ENCODE measurements around the gene ADCY5.

Gene ADCY5

DNA sequence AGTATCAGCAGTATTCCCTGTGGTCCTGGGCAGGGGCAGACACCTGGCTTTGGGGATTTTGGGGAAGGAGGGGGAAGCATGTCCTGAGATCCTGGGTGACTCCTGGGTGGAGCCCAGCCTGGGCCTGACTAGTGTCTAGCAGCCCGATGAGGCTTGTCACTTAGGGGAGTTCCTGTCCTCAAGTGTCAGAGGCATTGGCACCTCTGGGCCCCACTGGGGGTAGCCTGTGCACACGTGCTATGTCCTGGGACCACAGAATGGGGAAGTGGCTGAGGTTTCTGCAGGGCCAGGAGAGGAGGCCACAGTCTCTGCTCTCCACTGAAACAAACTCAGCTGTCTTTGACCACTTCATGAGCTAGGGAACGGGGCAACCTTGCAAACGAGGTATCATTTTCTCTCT, 31.5 kb upstream of the ADCY5 start:
- H3K4me1 ChIP-seq (ENCODE audit: control insufficient read depth, insufficient read depth, low read length) = no peaks in the 10 kb centered on the region
- no peaks in the 10 kb centered on the region for H3K36me3 ChIP-seq (ENCODE audit: control insufficient read depth, insufficient read depth, low read length)
- no peak overlapping the region for H3K9ac ChIP-seq (ENCODE audit: low read depth, low read length)
- H3K9me3 ChIP-seq (ENCODE audit: control insufficient read depth, insufficient read depth, low read length) = no peaks in the 10 kb centered on the region
- no peak overlapping the region for H3K4me3 ChIP-seq (ENCODE audit: low read depth, low read length)
- H3K27me3 ChIP-seq (ENCODE audit: control insufficient read depth, insufficient read depth, low read length) = no peaks in the 10 kb centered on the region

DNA sequence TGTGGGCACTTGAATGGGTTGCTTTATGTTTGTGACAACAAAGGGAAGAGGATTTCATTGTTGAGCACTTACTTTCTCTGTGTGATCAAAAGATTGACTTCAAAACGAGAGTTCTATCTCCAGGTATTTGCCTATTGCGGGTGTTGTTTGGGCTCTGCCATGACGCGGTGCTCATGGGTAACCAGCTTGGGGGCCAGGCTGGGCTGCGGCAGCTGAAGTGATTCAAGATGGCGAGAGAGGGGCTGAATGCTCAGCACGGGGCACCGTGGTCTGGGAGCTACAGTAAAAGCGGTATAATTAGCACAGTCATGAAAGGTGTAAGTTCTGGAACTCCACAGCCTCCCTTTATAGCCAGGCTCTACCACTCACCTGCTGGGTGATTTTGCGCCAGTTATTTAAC, 31.0 kb upstream of the ADCY5 start:
- Histone ChIP-seq H3K9ac (ENCODE audit: low read depth, low read length) (no peak overlapping the region), H3K9me3 (ENCODE audit: control insufficient read depth, insufficient read depth, low read length) (no peaks in the 10 kb centered on the region), H3K4me3 (ENCODE audit: low read depth, low read length) (no peak overlapping the region), H3K36me3 (ENCODE audit: control insufficient read depth, insufficient read depth, low read length) (no peaks in the 10 kb centered on the region), H3K4me1 (ENCODE audit: control insufficient read depth, insufficient read depth, low read length) (no peaks in the 10 kb centered on the region), H3K27me3 (ENCODE audit: control insufficient read depth, insufficient read depth, low read length) (no peaks in the 10 kb centered on the region)

- H3K36me3 ChIP-seq (ENCODE audit: control insufficient read depth, insufficient read depth, low read length) = no peaks in the 10 kb centered on the region
- H3K4me3 ChIP-seq (ENCODE audit: low read depth, low read length) = no peak overlapping the region
- no peaks in the 10 kb centered on the region for H3K4me1 ChIP-seq (ENCODE audit: control insufficient read depth, insufficient read depth, low read length)
- H3K9ac ChIP-seq (ENCODE audit: low read depth, low read length) = no peak overlapping the region
- H3K27me3 ChIP-seq (ENCODE audit: control insufficient read depth, insufficient read depth, low read length) = no peaks in the 10 kb centered on the region
- H3K9me3 ChIP-seq (ENCODE audit: control insufficient read depth, insufficient read depth, low read length) = no peaks in the 10 kb centered on the region
Measured at GRCh38 chr3:123478314-123478713, 29.4 kb upstream of the ADCY5 start.

DNA sequence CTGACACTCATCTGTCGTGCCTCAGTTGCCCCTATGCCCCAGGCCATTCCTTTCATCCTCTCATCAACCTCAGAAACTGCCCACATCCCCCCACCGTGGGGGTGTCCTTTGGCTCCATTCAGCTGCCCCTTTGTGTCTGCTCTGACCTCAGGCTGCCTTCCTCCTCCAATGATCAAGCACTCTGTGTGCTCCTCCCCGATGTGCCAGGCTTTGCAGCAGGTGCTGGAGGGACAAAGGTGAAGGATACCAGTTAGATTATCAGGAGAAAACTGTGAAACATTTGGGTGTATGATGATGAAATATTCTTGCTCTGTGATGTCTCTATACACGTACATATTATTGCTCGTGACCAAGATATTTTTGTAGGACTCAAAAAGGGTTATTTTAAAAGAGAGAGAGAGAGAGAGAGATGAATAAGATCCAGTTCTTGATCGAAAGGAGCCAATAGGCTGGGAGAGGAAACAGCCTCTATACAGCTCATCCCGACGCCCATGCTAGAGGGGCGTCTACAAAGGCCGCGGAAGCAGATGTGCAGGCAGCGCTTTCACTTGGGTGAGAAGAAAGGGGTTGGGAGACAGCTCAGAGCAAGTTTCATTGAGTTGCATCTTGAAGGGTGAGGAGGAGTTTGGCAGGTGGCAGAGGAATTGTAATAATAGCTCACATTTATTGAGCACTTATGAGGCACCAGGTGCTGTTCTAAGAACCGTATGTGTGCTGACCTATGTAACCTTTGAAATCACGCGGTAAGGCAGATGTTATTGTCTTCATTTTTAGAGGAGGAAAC, 28.3 kb upstream of the ADCY5 start:
- no peaks in the 10 kb centered on the region for H3K4me1 ChIP-seq (ENCODE audit: control insufficient read depth, insufficient read depth, low read length)
- no peak overlapping the region for H3K9ac ChIP-seq (ENCODE audit: low read depth, low read length)
- no peaks in the 10 kb centered on the region for H3K9me3 ChIP-seq (ENCODE audit: control insufficient read depth, insufficient read depth, low read length)
- no peaks in the 10 kb centered on the region for H3K36me3 ChIP-seq (ENCODE audit: control insufficient read depth, insufficient read depth, low read length)
- no peak overlapping the region for H3K4me3 ChIP-seq (ENCODE audit: low read depth, low read length)
- no peaks in the 10 kb centered on the region for H3K27me3 ChIP-seq (ENCODE audit: control insufficient read depth, insufficient read depth, low read length)

DNA sequence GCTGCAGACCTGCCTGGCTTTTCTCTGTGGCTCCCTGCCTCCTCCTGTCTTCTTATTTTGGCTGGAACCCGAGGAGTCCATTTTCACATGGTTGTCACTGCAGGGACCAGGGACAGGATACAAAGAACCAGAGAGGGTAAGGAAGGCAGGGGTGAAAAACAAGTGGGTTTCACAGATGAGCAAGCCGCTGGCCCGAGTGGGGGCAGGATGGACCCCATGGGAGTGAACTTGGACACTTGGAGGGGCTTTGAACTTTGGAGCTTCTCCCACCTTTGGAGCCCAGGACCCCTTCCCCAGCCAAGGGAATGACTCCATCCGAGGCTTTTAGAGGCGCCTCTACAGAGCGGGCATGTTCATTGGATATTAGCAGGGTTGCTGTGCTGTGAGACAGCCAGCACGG, 26.9 kb upstream of the ADCY5 start:
- Histone ChIP-seq H3K4me1 (ENCODE audit: control insufficient read depth, insufficient read depth, low read length) (no peaks in the 10 kb centered on the region), H3K36me3 (ENCODE audit: control insufficient read depth, insufficient read depth, low read length) (no peaks in the 10 kb centered on the region), H3K4me3 (ENCODE audit: low read depth, low read length) (no peak overlapping the region), H3K27me3 (ENCODE audit: control insufficient read depth, insufficient read depth, low read length) (no peaks in the 10 kb centered on the region), H3K9me3 (ENCODE audit: control insufficient read depth, insufficient read depth, low read length) (no peaks in the 10 kb centered on the region), H3K9ac (ENCODE audit: low read depth, low read length) (no peak overlapping the region)

GRCh38 chr3:123471106-123471505, 22.2 kb upstream of the ADCY5 start:
- Histone ChIP-seq H3K9ac (ENCODE audit: low read depth, low read length) (no peak overlapping the region), H3K4me1 (ENCODE audit: control insufficient read depth, insufficient read depth, low read length) (no peaks in the 10 kb centered on the region), H3K9me3 (ENCODE audit: control insufficient read depth, insufficient read depth, low read length) (no peaks in the 10 kb centered on the region), H3K4me3 (ENCODE audit: low read depth, low read length) (no peak overlapping the region), H3K36me3 (ENCODE audit: control insufficient read depth, insufficient read depth, low read length) (no peaks in the 10 kb centered on the region), H3K27me3 (ENCODE audit: control insufficient read depth, insufficient read depth, low read length) (no peaks in the 10 kb centered on the region)

DNA sequence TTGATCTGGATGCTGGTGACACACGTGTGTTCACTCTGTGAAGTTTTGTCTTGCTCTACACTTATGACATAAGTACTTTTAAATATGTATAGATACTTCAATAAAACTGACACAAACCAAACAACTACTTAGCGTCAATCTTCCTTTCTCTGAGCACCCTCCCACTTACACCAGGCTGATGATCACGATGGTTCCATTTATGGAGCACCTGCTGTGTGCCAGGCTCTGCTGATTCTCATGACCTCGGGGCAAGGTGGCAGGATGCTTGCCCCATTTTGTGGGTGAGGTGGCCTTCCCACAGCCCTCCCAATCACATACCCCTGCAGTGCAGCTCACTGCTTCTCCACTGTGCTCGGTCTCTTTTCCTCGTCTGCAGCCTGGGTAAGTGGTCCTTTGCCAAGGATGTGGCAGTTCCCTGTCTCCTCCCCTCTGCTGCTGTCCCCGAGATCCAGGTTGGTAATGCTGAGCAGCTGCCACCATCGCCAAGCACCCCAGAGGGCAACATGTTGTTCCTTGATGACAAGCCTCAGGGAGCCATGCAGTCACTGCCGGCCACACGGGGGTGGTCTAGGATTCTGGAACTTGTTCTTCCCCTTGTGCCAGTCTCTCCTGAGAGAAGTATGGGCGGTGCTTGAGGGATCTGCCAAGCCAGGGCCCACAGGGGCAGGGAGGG, 20.6 kb upstream of the ADCY5 start:
- no peaks in the 10 kb centered on the region for H3K9me3 ChIP-seq (ENCODE audit: control insufficient read depth, insufficient read depth, low read length)
- H3K36me3 ChIP-seq (ENCODE audit: control insufficient read depth, insufficient read depth, low read length) = no peaks in the 10 kb centered on the region
- no peaks in the 10 kb centered on the region for H3K27me3 ChIP-seq (ENCODE audit: control insufficient read depth, insufficient read depth, low read length)
- H3K4me3 ChIP-seq (ENCODE audit: low read depth, low read length) = no peak overlapping the region
- no peak overlapping the region for H3K9ac ChIP-seq (ENCODE audit: low read depth, low read length)
- no peaks in the 10 kb centered on the region for H3K4me1 ChIP-seq (ENCODE audit: control insufficient read depth, insufficient read depth, low read length)

- no peaks in the 10 kb centered on the region for H3K4me1 ChIP-seq (ENCODE audit: control insufficient read depth, insufficient read depth, low read length)
- no peak overlapping the region for H3K4me3 ChIP-seq (ENCODE audit: low read depth, low read length)
- H3K36me3 ChIP-seq (ENCODE audit: control insufficient read depth, insufficient read depth, low read length) = no peaks in the 10 kb centered on the region
- no peak overlapping the region for H3K9ac ChIP-seq (ENCODE audit: low read depth, low read length)
- H3K9me3 ChIP-seq (ENCODE audit: control insufficient read depth, insufficient read depth, low read length) = no peaks in the 10 kb centered on the region
- H3K27me3 ChIP-seq (ENCODE audit: control insufficient read depth, insufficient read depth, low read length) = no peaks in the 10 kb centered on the region
Measured at GRCh38 chr3:123467046-123467445, 18.2 kb upstream of the ADCY5 start.

GRCh38 chr3:123464211-123464610, 15.3 kb upstream of the ADCY5 start:
- Histone ChIP-seq H3K4me1 (ENCODE audit: control insufficient read depth, insufficient read depth, low read length) (no peaks in the 10 kb centered on the region), H3K4me3 (ENCODE audit: low read depth, low read length) (no peak overlapping the region), H3K27me3 (ENCODE audit: control insufficient read depth, insufficient read depth, low read length) (no peaks in the 10 kb centered on the region), H3K9me3 (ENCODE audit: control insufficient read depth, insufficient read depth, low read length) (no peaks in the 10 kb centered on the region), H3K9ac (ENCODE audit: low read depth, low read length) (no peak overlapping the region), H3K36me3 (ENCODE audit: control insufficient read depth, insufficient read depth, low read length) (no peaks in the 10 kb centered on the region)

DNA sequence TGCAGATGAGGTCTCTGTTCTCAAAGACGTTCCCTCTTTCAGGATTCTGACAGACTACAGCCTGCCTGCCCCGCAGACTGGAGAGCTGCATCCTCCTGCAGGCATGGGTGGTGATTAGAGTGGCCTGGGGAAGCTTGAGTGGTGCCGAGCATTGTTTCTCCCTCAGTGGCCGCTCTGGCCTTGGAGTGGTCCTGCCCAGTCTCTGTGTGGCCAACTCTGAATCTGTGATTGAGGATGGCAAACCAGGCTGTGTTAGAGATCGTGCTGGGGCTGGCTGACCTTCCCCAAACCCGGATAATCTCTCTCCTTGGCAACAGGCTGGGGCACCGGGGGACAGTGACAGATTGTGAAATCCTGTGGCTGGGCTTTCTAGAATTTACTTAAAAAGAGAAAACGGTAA, 11.0 kb upstream of the ADCY5 start:
- no peak overlapping the region for H3K4me3 ChIP-seq (ENCODE audit: low read depth, low read length)
- no peaks in the 10 kb centered on the region for H3K9me3 ChIP-seq (ENCODE audit: control insufficient read depth, insufficient read depth, low read length)
- H3K27me3 ChIP-seq (ENCODE audit: control insufficient read depth, insufficient read depth, low read length) = no peaks in the 10 kb centered on the region
- H3K9ac ChIP-seq (ENCODE audit: low read depth, low read length) = no peak overlapping the region
- no peaks in the 10 kb centered on the region for H3K36me3 ChIP-seq (ENCODE audit: control insufficient read depth, insufficient read depth, low read length)
- H3K4me1 ChIP-seq (ENCODE audit: control insufficient read depth, insufficient read depth, low read length) = peaks cover 8% of the 10 kb centered on the region

- no peaks in the 10 kb centered on the region for H3K9me3 ChIP-seq (ENCODE audit: control insufficient read depth, insufficient read depth, low read length)
- no peak overlapping the region for H3K9ac ChIP-seq (ENCODE audit: low read depth, low read length)
- peaks cover 9% of the 10 kb centered on the region for H3K4me1 ChIP-seq (ENCODE audit: control insufficient read depth, insufficient read depth, low read length)
- no peaks in the 10 kb centered on the region for H3K36me3 ChIP-seq (ENCODE audit: control insufficient read depth, insufficient read depth, low read length)
- no peak overlapping the region for H3K4me3 ChIP-seq (ENCODE audit: low read depth, low read length)
- peaks cover 3% of the 10 kb centered on the region for H3K27me3 ChIP-seq (ENCODE audit: control insufficient read depth, insufficient read depth, low read length)
Measured at GRCh38 chr3:123458255-123458654, 9.4 kb upstream of the ADCY5 start.

GRCh38 chr3:123457841-123458240, 9.0 kb upstream of the ADCY5 start:
- no peak overlapping the region for H3K4me3 ChIP-seq (ENCODE audit: low read depth, low read length)

More at GRCh38 chr3:123457841-123458240, 9.0 kb upstream of the ADCY5 start:
- H3K9me3 ChIP-seq (ENCODE audit: control insufficient read depth, insufficient read depth, low read length) = no peaks in the 10 kb centered on the region
- peaks cover 9% of the 10 kb centered on the region for H3K4me1 ChIP-seq (ENCODE audit: control insufficient read depth, insufficient read depth, low read length)
- H3K27me3 ChIP-seq (ENCODE audit: control insufficient read depth, insufficient read depth, low read length) = peaks cover 3% of the 10 kb centered on the region
- H3K36me3 ChIP-seq (ENCODE audit: control insufficient read depth, insufficient read depth, low read length) = no peaks in the 10 kb centered on the region
- H3K9ac ChIP-seq (ENCODE audit: low read depth, low read length) = no peak overlapping the region

Measured in iPS-15b (cell line).